GM03348 (cell line): Measurements from ENCODE around the gene TPX2.
"Not testable (repeated sequence)": the region's sequence is repeated elsewhere in the genome, so short reads cannot be mapped to it uniquely, and the experiment has no call there.

Experiments
- DNase-seq: peaks from one replicate; pipeline ENCODE4 v3.0.0; 2012; ENCODE audit warnings: low spot score

The TPX2 gene

DNA sequence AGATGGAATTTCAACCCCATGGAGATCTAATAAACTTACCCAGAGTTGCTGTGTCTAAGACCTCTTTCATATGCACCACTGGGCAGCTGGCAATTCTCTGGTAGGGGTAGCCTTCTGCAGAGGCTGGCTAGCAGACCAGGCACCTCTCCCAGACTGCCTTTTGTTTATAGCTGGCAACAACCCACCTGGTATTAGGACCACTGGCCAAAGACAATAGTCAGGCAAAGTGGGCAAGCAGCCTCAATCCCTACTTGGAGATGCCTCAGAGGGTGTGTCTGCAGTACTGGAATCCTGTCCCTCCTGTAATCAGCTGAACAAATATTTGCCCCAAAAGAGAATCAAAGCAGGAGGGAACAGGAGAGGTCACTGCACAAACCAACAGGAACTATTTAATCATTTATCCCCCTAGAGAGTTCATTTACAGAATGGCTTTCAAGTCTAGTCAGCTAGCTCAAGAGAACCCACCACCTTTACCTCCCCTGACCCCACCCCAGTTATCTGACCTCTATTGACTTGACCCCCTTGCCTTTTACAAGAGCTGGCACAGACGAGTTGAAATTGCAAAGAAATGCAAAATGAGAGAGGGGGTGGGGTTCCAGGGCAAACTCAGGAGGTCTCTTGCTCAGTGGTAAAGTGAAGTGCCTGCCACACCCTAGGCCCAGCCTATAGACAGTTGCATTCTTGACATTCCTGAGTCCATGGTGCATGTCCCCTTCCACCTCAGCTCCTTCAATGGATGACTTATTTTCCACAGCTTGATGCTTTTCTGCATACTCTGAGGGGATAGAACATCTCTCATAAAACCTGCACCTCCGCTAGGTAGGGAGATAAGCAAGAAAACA lies 19.2 kb upstream of the TPX2 start:
- peak; percentile 46 for DNase-seq

DNA sequence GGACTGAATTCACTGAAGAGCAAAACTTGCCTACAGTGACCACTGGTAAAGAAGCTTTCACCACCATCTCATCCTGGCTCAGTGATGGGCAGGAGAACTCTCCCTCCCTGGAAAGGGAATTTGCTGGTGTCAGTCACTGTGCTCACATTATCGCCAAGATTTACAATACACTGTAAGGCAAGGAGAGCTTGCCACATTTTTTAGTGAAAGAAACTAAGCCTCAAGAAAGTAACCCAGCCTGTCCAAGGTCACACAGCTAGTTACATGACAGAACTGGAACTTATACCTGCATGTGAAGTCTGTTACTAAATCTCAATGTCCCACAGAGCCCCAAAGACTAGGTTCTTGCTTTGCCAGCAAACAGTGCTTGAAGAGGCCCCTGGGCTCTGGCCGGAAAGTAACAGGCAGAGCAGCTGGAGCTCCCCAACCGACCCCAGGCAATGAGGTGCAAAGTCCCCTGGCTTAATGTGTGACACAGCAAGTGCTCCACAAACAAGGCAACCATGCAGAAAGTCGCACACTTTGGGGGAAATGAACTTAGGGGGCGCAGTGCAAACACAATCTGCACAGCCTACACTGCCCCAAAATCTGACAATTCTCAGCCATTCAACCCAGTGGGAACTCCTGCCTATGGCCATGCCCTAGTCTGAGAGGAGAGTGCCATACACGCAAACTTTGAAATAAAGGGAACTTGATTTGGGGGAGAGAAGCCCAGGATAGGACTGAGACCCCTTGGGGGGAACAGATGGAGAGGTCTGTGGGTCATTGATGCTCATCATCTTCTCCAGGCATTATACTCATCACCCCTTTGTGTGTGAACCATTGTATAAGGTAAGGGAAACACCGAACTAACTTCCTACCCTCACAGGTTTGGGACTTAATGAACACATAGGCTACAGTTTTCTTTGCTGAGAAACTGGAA lies 18.3 kb upstream of the TPX2 start:
- no peak for DNase-seq

DNA sequence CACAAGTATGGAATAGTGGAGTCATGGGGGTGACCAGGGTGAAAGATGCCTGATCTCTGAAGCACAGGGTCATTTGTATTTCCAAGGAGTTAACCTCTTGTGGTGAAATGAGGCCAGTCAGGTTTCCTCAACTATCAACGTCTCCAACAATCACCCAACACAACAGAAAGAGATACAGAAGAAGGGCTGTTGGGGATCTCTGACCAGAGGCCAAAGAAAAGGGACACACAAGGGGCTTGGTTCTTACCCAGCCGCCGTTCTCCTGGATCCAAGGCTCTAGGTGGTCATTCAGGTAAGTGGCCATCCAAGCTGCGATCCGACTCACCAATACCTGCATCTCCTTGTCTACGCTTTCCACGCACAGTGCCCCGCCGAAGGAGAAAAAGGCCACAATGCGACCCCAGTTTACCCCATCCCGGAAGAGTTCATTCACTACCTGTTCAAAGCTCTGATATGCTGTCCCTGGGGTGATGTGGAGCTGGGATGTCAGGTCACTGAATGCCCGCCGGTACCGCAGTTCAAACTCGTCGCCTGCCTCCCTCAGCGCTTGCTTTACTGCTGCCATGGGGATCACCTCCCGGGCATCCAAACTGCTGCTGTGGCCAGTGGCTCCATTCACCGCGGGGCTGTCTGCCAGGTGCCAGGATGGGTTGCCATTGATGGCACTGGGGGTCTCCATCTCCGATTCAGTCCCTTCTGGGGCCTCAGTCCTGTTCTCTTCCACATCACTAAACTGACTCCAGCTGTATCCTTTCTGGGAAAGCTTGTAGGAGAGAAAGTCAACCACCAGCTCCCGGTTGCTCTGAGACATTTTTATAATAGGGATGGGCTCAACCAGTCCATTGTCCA lies 17.5 kb upstream of the TPX2 start:
- no peak for DNase-seq

DNA sequence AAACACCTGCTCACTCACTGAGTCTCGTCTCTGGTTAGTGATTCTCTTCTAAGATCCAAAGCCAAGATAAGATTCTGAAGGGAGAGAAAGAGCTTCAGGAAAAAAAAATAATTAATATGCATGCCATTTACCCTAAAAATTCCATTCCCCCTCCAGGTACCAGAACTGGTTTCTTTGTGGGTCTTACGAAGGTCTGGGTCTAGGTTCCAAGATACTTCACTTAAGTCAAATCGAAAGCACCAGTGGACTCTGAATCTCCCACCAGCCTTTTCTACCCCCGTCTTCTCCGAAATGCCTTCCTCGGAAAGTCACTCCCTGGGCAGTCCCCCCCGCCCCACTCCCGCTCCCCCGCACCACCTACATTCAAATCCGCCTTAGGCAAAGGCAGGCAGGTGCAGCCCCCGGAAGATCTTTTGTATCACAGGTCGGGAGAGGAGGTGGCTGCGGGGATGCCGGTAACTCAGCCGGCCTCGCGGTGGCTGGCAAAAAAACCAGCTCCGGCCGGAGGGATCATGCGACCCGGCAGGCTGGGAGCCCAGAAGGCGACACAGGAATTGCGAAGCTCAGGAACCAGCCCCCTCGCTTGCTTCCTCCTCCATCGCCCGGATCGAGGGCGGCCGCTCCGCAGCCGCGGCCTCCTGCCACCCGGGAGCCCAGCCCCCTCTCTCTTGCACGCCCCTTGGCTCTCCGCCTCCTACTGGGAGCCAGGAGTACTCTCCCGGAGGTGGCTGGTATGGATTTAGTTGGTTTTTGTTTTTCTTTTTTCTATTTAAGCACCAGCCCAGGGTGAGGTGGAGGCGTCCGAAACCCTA lies 16.6 kb upstream of the TPX2 start, which contains the start of gene BCL2L1:
TSS of gene BCL2L1 (minus strand) at position 612 of the 812 bp plus-strand sequence. CDS start 650 bp downstream, outside the sequence.
- DNase-seq: peak; percentile 91

DNA sequence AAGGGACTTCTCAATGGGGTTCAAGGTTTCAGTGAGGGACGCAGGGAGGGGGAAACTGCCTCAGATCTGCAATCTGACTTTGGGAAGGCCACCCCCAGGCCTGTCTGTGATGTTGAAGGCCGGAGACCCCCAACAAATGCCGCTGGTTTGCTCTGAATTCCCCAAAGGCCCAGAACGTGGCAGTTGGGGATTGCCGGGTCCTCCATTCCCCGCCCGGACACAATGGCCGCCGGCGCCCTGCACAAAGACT lies 16.1 kb upstream of the TPX2 start:
- no peak for DNase-seq

DNA sequence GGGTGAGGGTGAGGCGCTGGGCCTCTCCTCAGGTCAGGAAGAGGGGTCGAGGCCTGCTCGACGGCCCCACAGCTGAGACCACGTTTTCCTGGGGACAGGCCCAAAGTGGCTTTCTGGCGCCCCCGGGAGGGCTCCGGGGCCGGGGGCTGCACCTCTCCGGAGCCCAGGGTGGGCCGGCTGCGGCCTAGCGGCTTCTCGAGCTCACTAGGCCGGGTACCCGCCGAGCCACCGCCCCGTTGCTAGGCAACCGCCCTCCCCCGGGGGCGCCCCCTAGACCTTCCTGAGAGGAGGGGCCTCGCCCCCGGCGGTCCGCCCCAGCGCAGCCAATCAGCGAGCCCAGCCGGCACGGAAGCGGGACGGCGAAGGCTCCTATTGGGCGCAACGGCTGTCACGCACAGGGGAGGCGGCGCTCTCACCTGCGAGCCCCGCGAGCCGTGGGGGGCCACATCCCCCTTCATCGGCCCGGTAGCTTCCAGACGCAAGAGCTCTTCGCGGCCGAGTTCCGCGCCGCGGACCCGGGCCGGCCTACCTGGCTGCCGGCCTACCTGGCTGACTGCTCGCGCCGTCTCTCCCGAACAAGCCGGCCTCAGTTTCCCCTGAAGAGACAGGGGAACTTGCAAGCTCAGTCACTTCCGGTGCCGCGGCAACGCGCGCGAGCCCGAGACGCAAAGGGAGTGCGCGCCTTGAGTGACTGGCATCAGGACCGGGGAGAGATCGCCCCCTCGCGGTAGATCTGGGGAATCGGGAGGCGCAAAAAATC lies 15.6 kb upstream of the TPX2 start:
- peak; percentile 99 for DNase-seq

DNA sequence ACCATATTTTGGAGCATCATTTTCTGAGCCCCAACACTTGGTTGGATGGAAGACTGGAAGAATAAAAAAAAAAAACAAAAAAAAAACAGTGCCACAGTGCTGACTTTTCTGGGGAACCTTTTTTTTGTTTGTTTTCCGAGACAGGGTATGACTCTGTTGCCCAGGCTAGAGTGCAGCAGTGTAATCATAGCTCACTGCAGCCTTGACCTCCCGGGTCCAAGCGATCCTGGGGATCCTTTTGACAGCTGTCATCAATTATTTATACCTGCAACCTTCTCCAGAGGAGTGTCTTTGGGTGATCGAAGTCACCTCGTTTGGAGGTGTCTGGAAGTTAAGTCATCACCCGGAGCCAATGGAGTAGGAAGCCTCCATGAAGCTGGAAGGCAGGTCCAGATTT lies 7.8 kb upstream of the TPX2 start:
- no peak for DNase-seq

DNA sequence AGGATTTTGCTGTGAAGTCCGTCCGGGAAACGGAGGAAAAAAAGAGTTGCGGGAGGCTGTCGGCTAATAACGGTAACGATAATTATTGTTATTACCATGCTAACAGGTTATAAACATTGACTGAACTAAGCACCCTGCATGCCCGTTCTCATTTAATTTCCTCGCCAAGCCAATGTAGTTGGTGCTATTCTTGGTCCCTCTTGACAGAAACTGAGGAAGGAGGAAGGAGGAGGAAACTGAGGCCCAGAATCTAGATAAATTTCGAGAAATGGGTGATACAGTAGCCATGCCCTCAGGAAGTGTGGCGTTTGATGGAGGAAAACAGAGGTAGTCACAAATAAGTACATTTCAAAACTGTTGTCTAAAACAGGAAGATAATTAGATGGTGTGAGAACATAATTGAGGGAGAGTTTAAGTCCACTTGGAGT lies 474 bp downstream of the TPX2 start:
- DNase-seq: no peak

DNA sequence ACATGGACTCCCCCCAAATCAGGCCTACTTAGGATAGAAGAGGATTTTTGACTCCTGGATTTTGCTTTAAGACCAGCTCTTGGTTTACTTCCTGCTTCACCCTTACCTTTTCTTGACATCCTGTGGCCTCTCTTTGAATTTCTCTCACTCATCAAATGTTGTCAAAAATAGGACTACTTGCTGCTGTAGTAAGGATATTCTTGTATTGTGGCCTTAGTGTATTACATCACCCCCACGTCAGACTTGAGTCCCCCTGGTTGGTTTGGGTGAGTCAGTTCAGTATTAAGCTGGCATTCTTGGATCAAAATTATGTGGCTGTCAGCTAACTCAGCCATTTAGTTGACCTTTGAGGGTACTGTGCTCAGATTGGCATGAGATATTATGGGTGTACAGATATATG lies 1.1 kb downstream of the TPX2 start:
- DNase-seq: peak; percentile 31

DNA sequence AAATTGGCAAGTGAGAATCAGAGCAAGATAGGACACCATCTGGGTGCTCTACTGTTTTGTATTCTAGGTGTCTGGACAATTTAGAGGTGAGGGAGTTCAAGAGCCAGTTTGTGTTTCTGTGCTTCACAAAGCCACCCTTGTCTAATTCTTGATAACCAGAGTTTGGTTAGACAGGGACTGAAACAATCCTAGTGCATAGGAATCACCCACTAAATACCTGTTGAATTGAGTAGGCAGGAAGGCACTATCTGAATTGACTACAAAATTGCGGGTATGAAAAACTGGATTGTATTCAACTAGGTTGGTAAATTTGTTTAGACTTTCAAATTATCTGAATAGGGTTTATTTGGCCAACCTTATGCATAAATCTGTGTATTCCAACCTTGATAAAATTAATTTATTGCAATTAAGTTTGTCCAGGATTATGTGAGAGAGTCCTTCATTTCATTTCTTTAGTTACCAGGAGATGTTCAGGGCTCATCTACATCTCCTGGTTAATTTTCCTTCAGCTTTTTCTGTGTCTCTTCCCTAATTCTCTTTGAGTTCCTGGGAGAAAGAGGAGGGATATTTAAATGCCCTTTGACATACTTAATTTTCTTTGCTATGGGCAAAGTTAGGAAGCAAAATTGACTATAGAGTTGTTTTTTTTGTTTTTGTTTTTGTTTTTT lies 1.7 kb downstream of the TPX2 start:
- DNase-seq: no peak

DNA sequence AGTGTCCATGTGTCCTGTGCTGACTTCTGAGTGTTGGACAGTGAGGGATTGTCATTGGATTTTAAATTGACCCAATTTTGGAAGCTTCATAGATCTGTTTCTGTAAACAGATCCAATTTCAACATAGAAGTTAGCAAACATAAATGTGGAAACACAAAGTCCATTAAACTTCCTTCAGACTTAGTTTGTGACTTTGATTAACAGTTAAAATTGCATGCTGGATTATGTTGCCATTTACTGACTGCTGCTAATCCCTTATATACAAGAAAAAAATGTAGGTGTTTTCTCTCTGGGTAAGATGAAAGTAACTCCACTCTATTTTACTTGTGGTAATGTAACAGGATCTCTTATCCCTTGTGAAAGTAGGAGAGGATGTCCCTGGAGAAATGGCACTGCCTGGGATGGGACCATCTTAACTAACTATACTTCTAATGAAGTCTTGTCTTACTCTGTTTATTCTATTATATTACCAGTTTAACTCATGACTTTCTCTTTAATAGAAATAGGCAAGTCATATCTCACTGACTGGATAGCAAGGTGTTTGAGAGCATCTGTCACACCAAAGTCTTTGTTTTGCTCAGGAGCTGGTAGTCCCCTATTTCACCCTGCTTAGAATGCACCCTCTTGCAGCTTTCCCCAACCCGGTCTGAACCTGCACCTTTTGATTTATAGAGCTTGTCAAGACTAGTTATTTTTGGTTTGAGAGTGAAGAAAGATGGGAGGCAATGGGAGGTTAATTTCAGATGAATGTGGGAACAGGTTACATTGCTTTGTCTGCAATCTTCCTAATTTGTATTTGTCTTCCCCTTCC lies 7.2 kb downstream of the TPX2 start:
- DNase-seq: no peak

DNA sequence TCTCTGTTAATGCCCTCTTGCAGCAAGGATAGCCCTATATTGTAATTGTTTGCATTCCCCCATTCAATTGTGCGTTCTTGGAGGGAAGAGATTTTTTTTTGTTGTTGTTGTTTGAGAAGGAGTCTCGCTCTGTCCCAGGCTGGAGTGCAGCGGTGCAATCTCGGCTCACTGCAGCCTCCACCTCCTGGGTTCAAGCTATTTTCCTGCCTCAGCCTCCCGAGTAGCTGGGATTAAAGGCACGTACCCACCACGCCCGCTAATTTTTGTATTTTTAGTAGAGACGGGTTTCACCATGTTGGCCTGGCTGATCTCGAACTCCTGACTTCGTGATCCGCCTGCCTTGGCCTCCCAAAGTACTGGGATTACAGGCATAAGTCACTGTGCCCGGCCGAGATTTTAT lies 7.9 kb downstream of the TPX2 start:
- not testable (repeated sequence) for DNase-seq

DNA sequence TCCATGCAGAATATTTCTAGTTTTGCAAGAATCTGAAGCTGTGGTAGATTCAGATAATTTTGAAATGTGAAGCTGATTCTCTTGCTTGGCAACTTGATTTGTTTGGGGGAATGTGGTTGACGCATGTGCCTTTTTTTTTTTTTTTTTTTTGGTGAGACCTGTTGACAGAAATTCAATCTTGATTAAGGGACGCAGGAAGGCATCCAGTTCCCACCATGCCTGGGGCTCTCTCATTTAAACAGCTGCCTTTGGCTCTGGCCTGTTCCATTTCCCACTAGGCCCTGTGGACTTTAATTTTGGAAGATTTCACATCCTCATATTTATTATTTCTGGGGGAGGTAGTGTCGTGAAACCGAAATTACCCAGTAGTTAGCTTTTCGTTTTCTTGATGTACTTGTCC lies 8.6 kb downstream of the TPX2 start:
- peak; percentile 18 for DNase-seq

DNA sequence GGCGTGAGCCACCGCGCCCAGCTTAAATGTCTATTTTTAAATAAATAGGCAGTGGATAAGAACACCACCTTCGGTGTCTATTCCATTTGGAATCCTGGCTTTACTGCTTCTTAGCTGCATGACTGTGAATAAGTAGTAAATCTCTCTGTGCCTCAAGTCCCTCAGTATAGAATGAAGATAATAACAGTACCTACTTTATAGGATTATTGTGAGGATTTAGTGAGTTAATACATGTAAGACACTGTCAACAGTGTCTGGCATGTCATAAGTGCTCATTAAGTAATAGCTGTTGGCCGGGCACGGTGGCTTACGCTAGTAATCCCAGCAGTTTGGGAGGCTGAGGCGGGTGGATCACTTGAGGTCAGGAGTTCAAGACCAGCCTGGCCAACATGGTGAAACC lies 10.1 kb downstream of the TPX2 start:
- no peak for DNase-seq

DNA sequence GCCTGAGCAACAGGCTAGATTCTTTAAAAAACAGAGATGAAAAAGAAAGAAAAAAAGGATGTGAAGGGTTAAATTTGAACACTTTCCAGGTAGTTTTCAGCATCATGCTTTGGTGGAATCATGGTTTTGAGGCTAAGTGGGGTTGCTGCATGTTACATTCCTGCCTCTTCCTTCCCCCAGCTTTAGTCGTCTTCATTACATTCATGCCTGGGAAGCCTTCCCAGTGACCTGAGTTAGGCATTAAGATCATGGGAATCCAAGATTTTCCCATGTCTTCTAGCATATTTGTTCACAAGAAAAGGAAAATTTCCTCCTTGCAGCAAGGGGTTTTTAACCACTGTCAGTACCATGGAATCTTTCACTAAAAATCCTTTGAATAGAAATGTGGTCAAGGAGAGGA lies 12.0 kb downstream of the TPX2 start:
- peak; percentile 81 for DNase-seq

DNA sequence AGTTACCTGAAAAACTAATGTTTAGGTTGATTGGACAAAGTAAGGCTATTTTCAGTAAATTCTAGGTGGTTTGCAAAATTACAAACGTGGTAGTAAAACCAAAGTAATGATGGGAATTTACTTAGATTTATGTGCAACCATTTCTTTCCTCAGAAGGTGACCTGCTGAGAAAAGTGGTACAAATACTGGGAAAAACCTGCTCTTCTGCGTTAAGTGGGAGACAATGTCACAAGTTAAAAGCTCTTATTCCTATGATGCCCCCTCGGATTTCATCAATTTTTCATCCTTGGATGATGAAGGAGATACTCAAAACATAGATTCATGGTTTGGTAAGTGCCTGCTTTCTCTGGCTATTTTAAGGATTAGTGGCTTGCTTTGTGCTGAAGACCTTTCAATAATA lies 18.2 kb downstream of the TPX2 start:
- DNase-seq: no peak

DNA sequence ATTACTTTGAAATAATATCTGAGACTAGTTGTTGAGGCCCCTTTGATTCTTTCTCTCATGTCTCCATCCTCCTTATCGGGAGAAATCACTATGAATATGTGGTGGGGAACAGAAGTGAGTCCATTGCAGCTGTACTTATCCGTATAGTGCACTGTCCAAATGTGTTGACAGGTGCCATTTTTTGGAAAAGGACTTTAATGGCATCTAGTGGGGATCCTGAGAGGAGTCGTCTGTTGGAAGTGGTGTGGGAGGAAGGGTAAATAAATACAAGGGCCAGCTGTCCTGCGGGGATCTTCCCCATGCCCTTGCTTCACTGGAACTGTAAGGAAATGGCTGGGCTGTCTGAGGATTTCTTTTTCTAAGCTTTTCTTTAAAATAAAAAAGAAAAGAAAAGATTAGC lies 19.4 kb downstream of the TPX2 start:
- DNase-seq: no peak

DNA sequence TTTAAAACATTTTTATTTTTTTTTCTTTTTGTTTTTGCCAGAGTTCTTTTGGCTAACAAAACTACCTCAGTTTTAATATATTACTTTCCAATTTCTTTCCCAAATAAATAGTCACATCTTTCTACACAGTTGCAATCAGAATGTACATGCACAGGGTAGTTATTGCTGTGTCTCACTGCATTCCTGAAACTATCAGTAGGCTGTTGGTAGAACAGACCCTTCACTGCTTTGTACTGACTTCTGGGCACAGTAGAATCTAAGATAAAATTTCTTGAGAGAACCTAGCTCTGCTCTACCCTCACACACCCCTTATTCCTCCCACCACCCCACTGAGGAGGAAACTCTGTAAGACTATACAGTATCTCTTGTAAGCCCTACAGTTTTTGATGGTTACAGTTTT lies 19.9 kb downstream of the TPX2 start:
- no peak for DNase-seq

DNA sequence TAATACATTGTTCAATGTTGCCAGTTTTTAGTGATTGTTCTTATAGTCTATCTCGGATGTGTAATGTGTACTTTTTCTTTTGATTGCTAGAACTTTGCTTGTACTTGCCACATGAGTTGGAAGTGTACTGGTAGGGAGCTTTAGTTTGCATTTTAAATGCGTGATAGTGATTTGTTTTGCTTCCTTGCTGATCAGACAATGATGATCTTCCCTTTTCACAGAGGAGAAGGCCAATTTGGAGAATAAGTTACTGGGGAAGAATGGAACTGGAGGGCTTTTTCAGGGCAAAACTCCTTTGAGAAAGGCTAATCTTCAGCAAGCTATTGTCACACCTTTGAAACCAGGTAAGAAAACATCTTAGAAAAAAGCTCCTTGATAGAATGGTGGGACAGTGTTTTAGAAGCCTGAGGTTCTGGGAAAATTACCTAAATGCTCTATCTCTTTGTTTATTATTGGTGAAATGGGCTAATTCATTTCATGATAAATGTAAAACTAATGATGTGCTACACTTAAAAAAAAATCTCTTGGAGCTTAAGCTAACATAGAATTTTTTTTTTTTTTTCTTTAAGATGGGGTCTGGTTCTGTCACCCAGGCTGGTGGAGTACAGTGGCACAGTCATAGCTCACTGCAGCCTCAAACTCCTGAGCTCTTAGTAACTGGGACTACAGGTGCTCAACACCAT lies 20.9 kb downstream of the TPX2 start:
- no peak for DNase-seq
